Activated T-cell treated with anti-CD3 and anti-CD28 coated beads, Interleukin-2, amount 50 U/mL, for 72 hours (primary cell): ENCODE data around the gene PHKG1. TPM values are rescaled to one million over a fixed set of nuclear protein-coding genes. Genes with fewer than 3 reads are reported as not detected.
"Not testable (repeated sequence)": the region's sequence is repeated elsewhere in the genome, so short reads cannot be mapped to it uniquely, and the experiment has no call there.

Experiments
- ATAC-seq, 2 donors: fragments of 150-1000 bp; cut with Tn5 transposase; replicated peaks in 1 of 2; 2 replicates each; pipeline ENCODE4 v1.10.0; 2021; ENCODE audit warnings: moderate library complexity in 2 of 2, mild to moderate bottlenecking in 1 of 2
- DNase-seq, 2 donors: peaks; one replicate each; pipeline ENCODE4 v3.0.0; 2021 to 2022; ENCODE audit warnings: mixed read lengths in 1 of 2
- H3K27ac Mint-ChIP-seq: one replicate; pipeline ENCODE4 v1.8.0; 2022; ENCODE audit warnings: mild to moderate bottlenecking, moderate library complexity, mixed read lengths
- H3K27me3 Mint-ChIP-seq: one replicate; pipeline ENCODE4 v1.8.0; 2022; ENCODE audit warnings: low read depth, mixed read lengths
- H3K36me3 Mint-ChIP-seq, 2 donors: one replicate each; pipeline ENCODE4 v1.8.0; 2022; ENCODE audit warnings: mixed read lengths in 2 of 2, mild to moderate bottlenecking in 1 of 2; ENCODE audit not compliant: insufficient read depth in 2 of 2
- H3K4me1 Mint-ChIP-seq: one replicate; pipeline ENCODE4 v1.8.0; 2022; ENCODE audit warnings: low read depth, mixed read lengths
- H3K4me3 Mint-ChIP-seq, 2 donors: one replicate each; pipeline ENCODE4 v1.8.0; 2022; ENCODE audit warnings: mild to moderate bottlenecking in 2 of 2, mixed read lengths in 2 of 2, moderate library complexity in 2 of 2
- H3K9me3 Mint-ChIP-seq, 2 donors: one replicate each; pipeline ENCODE4 v1.8.0; 2022; ENCODE audit warnings: mixed read lengths in 2 of 2
- total RNA-seq, 2 donors: library from RNA; stranded (reverse); gene quantifications; one replicate each; pipeline ENCODE4 v1.2.3, GENCODE V29; 2022

Gene PHKG1
- total RNA-seq, 2 donors from 2014 or later: 1.3 to 2.6 TPM

DNA sequence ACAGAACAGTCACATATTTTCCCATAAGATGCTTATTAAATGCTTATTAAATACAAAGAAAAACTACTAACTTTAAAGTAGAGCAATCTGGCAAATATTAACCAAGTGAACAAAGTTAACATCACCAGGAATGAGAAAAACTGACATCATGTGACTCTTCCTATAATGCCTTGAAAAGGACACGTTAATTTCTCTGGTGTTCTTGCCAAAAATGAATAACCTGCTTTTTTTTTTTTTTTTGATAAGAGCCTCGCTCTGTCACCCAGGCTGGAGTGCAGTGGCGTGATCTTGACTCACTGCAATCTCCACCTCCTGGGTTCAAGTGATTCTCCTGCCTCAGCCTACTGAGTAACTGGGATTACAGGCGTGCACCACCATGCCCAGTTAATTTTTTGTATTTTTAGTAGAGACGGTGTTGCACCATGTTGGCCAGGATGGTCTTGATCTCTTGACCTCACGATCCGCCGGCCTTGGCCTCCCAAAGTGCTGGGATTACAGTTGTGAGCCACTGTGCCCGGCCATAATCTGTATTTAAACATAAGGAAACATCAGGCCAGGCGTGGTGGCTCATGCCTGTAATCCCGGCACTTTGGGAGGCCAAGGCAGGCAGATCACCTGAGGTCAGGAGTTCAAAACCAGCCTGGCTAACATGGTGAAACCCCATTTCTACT is 45.2 kb downstream of the PHKG1 start:
- ATAC-seq, H3K36me3 Mint-ChIP-seq, DNase-seq, H3K27me3 Mint-ChIP-seq, H3K4me3 Mint-ChIP-seq, H3K27ac Mint-ChIP-seq, H3K9me3 Mint-ChIP-seq: not testable (repeated sequence)
- H3K4me1 Mint-ChIP-seq: peaks cover 29% of the 10 kb centered on the region

DNA sequence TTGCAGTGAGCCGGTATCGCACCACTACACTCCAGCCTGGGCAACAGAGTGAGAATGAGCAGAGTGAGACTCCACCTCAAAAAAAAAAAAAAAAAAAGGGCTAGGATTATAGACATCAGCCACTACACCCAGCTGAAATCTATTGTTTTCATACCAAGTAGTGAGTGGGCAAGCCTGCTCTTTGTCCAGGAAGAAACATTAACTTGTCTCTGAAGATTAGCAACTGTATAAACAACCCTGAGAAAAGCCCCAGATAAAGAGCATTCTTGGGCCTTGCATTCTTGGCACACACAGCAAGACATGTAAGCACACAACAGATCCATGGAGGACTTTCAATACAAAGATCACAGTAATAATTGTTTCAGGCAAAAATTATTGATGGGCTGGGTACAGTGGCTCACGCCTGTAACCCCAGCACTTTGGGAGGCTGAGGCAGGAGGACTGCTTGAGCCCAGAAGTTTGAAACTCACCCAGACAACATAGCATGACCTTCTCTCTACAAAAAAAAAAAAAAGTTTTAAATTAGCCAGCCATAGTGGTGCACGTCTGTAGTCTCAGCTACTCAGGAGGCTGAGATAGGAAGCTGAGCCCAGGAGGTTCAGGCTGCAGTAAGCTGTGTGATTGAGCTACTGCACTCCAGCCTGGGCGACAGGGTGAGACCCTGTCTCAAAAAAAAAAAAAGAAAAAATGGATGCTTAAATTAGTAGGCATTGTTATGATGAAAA is 45.9 kb downstream of the PHKG1 start:
- peaks cover 29% of the 10 kb centered on the region for H3K4me1 Mint-ChIP-seq
- H3K4me3 Mint-ChIP-seq: no peak overlapping the region
- H3K27ac Mint-ChIP-seq: no peak overlapping the region
- DNase-seq: no peak
- no peak for ATAC-seq
- H3K9me3 Mint-ChIP-seq: no peaks in the 10 kb centered on the region
- H3K36me3 Mint-ChIP-seq: peaks cover 3% of the 10 kb centered on the region in 2 donors
- H3K27me3 Mint-ChIP-seq: no peaks in the 10 kb centered on the region

DNA sequence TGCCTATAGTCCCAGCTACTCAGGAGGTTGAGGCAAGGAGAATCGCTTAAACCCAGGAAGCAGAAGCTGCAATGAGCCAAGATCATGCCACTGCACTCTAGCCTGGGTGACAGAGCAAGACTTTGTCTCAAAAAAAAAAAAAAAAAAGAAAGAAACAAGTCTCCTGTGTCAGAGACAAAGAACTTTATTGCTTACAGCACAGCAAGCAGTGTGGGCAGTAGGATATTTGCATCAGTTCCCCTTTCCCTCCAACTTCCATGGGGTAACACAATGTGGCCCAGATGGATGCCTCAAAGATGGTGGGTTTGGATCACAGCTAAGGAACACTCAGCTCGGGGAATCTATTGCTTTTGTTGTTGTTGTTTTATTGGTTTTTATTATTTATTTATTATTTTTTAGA is 47.0 kb downstream of the PHKG1 start:
- not testable (repeated sequence) for H3K4me3 Mint-ChIP-seq, ATAC-seq, H3K9me3 Mint-ChIP-seq, H3K27ac Mint-ChIP-seq, H3K27me3 Mint-ChIP-seq, H3K36me3 Mint-ChIP-seq, DNase-seq
- peaks cover 26% of the 10 kb centered on the region for H3K4me1 Mint-ChIP-seq

DNA sequence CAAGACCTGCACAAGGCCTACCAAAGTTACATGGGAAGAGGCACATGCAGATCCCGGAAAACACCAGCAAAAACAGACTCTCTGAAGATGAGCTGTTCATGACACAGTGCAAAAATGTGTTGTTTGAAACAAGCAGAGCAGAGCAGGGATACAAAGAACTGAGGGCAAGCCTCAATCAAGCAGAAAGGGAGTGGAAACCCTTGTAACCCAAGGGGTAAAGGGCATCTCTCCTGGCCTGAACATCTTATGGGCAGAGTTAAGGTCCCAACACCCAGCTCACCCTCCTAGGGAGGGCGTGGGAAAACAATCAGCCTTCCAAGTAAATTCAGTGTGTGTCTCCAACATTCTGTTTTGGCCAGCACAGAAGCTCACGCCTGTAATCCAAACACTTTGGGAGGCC is 52.0 kb downstream of the PHKG1 start:
- H3K4me3 Mint-ChIP-seq: no peak overlapping the region
- no peak for DNase-seq
- H3K27me3 Mint-ChIP-seq: no peaks in the 10 kb centered on the region
- ATAC-seq: no peak
- H3K36me3 Mint-ChIP-seq: peaks cover 0 to 2% of the 10 kb centered on the region in 2 donors
- H3K27ac Mint-ChIP-seq: no peak overlapping the region
- H3K4me1 Mint-ChIP-seq: no peaks in the 10 kb centered on the region
- H3K9me3 Mint-ChIP-seq: no peaks in the 10 kb centered on the region

DNA sequence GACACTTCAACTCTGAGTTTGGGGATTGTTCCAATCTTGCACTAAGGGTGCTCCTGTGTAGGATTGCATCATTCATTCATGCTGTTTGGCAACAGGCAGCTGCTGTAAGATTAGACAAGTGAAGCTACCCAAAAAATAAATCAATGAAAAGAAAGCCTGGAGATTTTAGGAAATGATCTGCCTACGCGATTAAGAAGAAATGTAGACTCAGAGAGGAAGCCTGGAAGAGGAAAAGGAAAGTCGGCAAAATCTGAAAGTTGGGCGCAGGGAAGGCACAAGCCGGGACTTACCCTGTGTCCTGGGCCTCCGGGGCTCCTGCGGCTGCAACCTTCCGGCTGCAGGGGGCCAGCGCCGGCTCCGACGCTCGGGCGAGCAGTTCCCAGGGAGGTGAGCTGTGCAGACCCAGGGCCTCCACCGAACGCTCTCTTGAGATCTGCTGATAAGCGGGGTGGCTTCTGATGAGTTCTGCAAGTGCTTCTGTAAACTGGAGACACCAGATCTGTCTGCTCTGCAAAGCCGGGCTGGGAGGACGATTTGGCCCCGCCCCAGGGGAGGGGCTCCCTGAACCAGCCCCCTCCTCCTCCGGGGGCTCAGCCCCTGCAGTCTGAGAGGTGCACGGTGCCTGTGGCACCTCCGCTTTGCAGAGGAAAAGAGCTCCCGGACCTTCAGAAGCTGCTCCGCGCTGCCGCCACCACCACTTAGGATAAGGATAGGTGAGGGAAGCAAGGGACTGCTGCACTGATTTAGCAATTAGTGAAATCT is 58.9 kb downstream of the PHKG1 start:
- Mint-ChIP-seq H3K27me3 (no peaks in the 10 kb centered on the region), H3K4me1 (peaks cover 19% of the 10 kb centered on the region), H3K4me3 (peak overlapping the region; percentile 85 to 96), H3K9me3 (no peaks in the 10 kb centered on the region), H3K27ac (peak overlapping the region; percentile 89), H3K36me3 (peaks cover 4 to 10% of the 10 kb centered on the region in 2 donors)
- ATAC-seq (peak; percentile 97 to 98), DNase-seq (peak; percentile 79 to 81)

DNA sequence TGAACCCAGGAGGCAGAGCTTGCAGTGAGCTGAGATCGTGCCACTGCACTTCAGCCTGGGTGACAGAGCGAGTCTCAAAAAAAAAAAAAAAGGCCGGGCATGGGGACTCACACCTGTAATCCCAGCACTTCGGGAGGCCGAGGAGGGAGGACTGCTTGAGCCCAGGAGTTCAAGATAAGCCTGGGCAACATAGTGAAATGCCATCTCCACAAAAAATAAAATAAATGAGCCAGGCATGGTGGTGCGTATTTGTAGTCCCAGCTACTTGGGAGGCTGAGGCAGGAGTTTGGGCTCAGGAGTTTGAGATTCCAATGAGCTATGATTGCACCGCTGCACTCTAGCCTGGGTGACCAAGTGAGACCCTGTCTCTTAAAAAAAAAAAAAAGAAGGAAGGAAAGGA is 60.2 kb downstream of the PHKG1 start:
- peaks cover 4 to 10% of the 10 kb centered on the region in 2 donors for H3K36me3 Mint-ChIP-seq
- H3K27ac Mint-ChIP-seq, H3K27me3 Mint-ChIP-seq, H3K9me3 Mint-ChIP-seq, ATAC-seq, DNase-seq: not testable (repeated sequence)
- H3K4me3 Mint-ChIP-seq: peak overlapping the region; percentile 69 to 96
- H3K4me1 Mint-ChIP-seq: peaks cover 19% of the 10 kb centered on the region

DNA sequence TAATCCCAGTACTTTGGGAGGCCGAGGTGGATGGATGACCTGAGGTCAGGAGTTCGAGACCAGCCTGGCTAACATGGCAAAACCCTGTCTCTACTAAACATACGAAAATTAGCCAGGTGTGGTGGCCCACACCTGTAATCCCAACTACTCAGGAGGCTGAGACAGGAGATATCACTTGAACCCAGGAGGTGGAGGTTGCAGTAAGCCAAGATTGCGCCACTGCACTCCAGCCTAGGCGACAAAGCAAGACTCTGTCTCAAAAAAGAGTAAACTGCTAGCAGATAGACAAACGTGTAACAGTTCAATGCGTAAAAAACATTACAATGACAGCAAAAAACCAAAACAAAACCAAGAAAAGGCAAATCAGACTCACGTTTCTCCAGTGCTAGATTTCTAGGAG is 61.2 kb downstream of the PHKG1 start:
- Mint-ChIP-seq H3K4me3 (peak overlapping the region; percentile 69 to 96), H3K4me1 (peaks cover 19% of the 10 kb centered on the region), H3K36me3 (peaks cover 6 to 12% of the 10 kb centered on the region in 2 donors)
- not testable (repeated sequence) for H3K9me3 Mint-ChIP-seq, H3K27ac Mint-ChIP-seq, H3K27me3 Mint-ChIP-seq, DNase-seq, ATAC-seq

DNA sequence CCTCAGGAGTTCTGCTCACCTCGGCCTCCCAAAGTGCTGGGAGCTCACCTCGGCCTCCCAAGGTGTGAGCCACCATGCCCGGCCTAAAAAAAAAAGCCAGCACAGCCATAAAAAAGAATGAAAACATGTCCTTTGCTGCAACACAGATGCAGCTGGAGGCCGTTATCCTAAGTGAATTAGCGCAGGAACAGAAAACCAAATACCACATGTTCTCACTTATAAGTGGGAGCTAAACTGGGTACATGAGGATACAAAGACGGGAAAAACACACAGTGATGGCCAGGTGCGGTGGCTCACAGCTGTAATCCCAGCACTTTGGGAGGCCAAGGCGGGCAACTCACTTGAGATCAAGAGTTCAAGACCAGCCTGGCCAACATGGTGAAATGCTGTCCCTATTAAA is 62.4 kb downstream of the PHKG1 start:
- H3K27me3 Mint-ChIP-seq: no peaks in the 10 kb centered on the region
- peaks cover 19% of the 10 kb centered on the region for H3K4me1 Mint-ChIP-seq
- H3K36me3 Mint-ChIP-seq: peaks cover 6 to 12% of the 10 kb centered on the region in 2 donors
- no peaks in the 10 kb centered on the region for H3K9me3 Mint-ChIP-seq
- DNase-seq (no peak), ATAC-seq (no peak)
- no peak overlapping the region for H3K4me3 Mint-ChIP-seq
- no peak overlapping the region for H3K27ac Mint-ChIP-seq

Other genes with a start within 250 kb of the PHKG1 start
- gene SEPTIN14, start 230.2 kb downstream of the PHKG1 start, total RNA-seq: not detected
- gene ZNF713, start 205.5 kb downstream of the PHKG1 start, total RNA-seq: 1 to 10 TPM; 2.0 TPM
- 10 to 100 TPM; 15.3 to 17.1 TPM for gene MRPS17, start 141.1 kb downstream of the PHKG1 start, total RNA-seq
- gene NIPSNAP2, start 128.4 kb downstream of the PHKG1 start, total RNA-seq: 10 to 100 TPM; 55.5 to 57.0 TPM
- 10 to 100 TPM; 27.7 to 30.0 TPM for gene PSPH, start 41.5 kb downstream of the PHKG1 start, total RNA-seq
- gene CCT6A, start 41.2 kb downstream of the PHKG1 start, total RNA-seq: 100 to 1,000 TPM; 122 to 131 TPM
- gene SUMF2, start 28.7 kb downstream of the PHKG1 start, total RNA-seq: 100 to 1,000 TPM; 125 to 141 TPM
- gene CHCHD2, start 13.5 kb upstream of the PHKG1 start, total RNA-seq: 100 to 1,000 TPM; 437 to 452 TPM
- under 1 TPM in 1 of 2 donors, not detected in 1; 0.58 TPM for gene NUPR2, start 23.5 kb upstream of the PHKG1 start, total RNA-seq